RWPE2 (cell line): Measurements from ENCODE around the gene VPS9D1.

Source experiments
- ATAC-seq: fragments of 200-7000 bp; cut with Tn5 transposase; 3 replicates; pipeline ENCODE4 v1.9.1; 2021; ENCODE audit warnings: low read depth
- DNase-seq: peaks from one replicate; pipeline ENCODE4 v3.0.0-alpha.2; 2020; ENCODE audit warnings: low spot score
- H3K27ac ChIP-seq: fragments of 450-650 bp; 2 replicates; pipeline ENCODE4 v1.5.1; 2017; ENCODE audit warnings: mild to moderate bottlenecking; ENCODE audit not compliant: poor library complexity, severe bottlenecking
- H3K27me3 ChIP-seq: fragments of 250-450 bp; sonication (Bioruptor Pico); 2 replicates; pipeline ENCODE4 v1.5.1; 2021; ENCODE audit warnings: mild to moderate bottlenecking, moderate library complexity; ENCODE audit not compliant: insufficient read depth, poor library complexity, severe bottlenecking
- H3K36me3 ChIP-seq: fragments of 250-450 bp; sonication (Bioruptor Pico); 2 replicates; pipeline ENCODE4 v1.5.1; 2020; ENCODE audit warnings: low read depth, mild to moderate bottlenecking, moderate library complexity
- H3K4me1 ChIP-seq: fragments of 250-450 bp; sonication (Bioruptor Pico); 2 replicates; pipeline ENCODE4 v1.5.1; 2021; ENCODE audit warnings: mild to moderate bottlenecking, moderate library complexity; ENCODE audit not compliant: insufficient read depth, poor library complexity, severe bottlenecking
- H3K4me3 ChIP-seq: fragments of 250-450 bp; sonication (Bioruptor Pico); 2 replicates; pipeline ENCODE4 v1.5.1; 2021; ENCODE audit warnings: mild to moderate bottlenecking, moderate library complexity; ENCODE audit not compliant: severe bottlenecking
- H3K9me3 ChIP-seq: fragments of 250-450 bp; sonication (Bioruptor Pico); 2 replicates; pipeline ENCODE4 v1.5.1; 2021; ENCODE audit warnings: mild to moderate bottlenecking, moderate library complexity; ENCODE audit not compliant: severe bottlenecking
- CTCF ChIP-seq: fragments of 450-650 bp; IDR thresholded peaks from one replicate; pipeline ENCODE4 v1.5.1; 2017; ENCODE audit warnings: mild to moderate bottlenecking, moderate library complexity; ENCODE audit not compliant: poor library complexity, severe bottlenecking

Gene VPS9D1

GRCh38 chr16:89738538-89739317, 18.0 kb upstream of the VPS9D1 start:
- Histone ChIP-seq H3K27me3 (no peaks in the 10 kb centered on the region), H3K4me3 (no peak overlapping the region), H3K4me1 (no peaks in the 10 kb centered on the region), H3K36me3 (peaks cover 99% of the 10 kb centered on the region), H3K9me3 (no peaks in the 10 kb centered on the region), H3K27ac (no peak overlapping the region)
- DNase-seq (no peak), ATAC-seq (no peak)
- TF ChIP-seq CTCF, result no peak

- TF ChIP-seq CTCF, result no peak
- no peak for ATAC-seq
- no peaks in the 10 kb centered on the region for H3K27me3 ChIP-seq
- no peak overlapping the region for H3K27ac ChIP-seq
- no peak for DNase-seq
- peaks cover 99% of the 10 kb centered on the region for H3K36me3 ChIP-seq
- no peaks in the 10 kb centered on the region for H3K4me1 ChIP-seq
- no peak overlapping the region for H3K4me3 ChIP-seq
- H3K9me3 ChIP-seq, result no peaks in the 10 kb centered on the region
Observed at GRCh38 chr16:89738072-89738377, 17.3 kb upstream of the VPS9D1 start.

- H3K4me3 ChIP-seq, result no peak overlapping the region
- H3K27ac ChIP-seq, result no peak overlapping the region
- no peak for ATAC-seq
- H3K9me3 ChIP-seq, result no peaks in the 10 kb centered on the region
- no peaks in the 10 kb centered on the region for H3K4me1 ChIP-seq
- no peak for DNase-seq
- peaks cover 96% of the 10 kb centered on the region for H3K36me3 ChIP-seq
- no peak for TF ChIP-seq CTCF
- H3K27me3 ChIP-seq, result no peaks in the 10 kb centered on the region
Observed at GRCh38 chr16:89737341-89738071, 16.8 kb upstream of the VPS9D1 start.

GRCh38 chr16:89736554-89736953, 15.9 kb upstream of the VPS9D1 start:
- no peak overlapping the region for H3K27ac ChIP-seq
- ATAC-seq, result no peak

More at GRCh38 chr16:89736554-89736953, 15.9 kb upstream of the VPS9D1 start:
- peaks cover 95% of the 10 kb centered on the region for H3K36me3 ChIP-seq
- TF ChIP-seq CTCF, result no peak
- H3K9me3 ChIP-seq, result no peaks in the 10 kb centered on the region
- no peak for DNase-seq
- no peaks in the 10 kb centered on the region for H3K27me3 ChIP-seq
- H3K4me3 ChIP-seq, result no peak overlapping the region
- H3K4me1 ChIP-seq, result no peaks in the 10 kb centered on the region
